ENCODE measurements around the gene FAT2. TPM values are rescaled to one million over a fixed set of nuclear protein-coding genes. Genes with fewer than 3 reads are reported as not detected.

Gene FAT2
- total RNA-seq, 1 donor from 2014 or later: 0.53 TPM

DNA sequence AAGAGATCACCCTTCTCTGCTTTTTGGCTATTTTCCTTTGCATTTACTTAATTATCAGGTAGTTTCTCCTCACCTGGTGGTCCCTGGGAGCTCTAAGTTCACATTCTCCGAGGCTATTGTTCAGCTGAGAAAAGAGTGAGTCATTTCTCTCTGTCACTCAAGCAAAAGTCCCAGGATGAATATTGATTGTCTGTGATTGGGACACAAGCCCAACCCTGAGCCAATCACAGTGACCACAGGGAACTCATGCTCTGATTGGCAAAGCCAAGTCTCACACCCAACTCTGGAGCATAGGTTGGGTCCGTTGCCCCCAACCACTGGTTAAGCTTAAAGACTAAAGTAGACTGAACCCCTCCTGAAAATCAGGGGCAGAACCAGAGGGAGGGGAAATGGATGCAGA is 27.8 kb upstream of the FAT2 start:
- Histone ChIP-seq H3K9me3 (no peaks in the 10 kb centered on the region), H3K36me3 (no peaks in the 10 kb centered on the region), H3K27me3 (ENCODE audit: low read depth) (peaks cover 20% of the 10 kb centered on the region), H3K4me3 (no peak overlapping the region), H3K27ac (no peak overlapping the region), H3K4me1 (no peaks in the 10 kb centered on the region)
- ATAC-seq (no peak), DNase-seq (no peak)
- intact Hi-C loops (cut with DNase I): no loop called here
- TF ChIP-seq, protein P1, sequence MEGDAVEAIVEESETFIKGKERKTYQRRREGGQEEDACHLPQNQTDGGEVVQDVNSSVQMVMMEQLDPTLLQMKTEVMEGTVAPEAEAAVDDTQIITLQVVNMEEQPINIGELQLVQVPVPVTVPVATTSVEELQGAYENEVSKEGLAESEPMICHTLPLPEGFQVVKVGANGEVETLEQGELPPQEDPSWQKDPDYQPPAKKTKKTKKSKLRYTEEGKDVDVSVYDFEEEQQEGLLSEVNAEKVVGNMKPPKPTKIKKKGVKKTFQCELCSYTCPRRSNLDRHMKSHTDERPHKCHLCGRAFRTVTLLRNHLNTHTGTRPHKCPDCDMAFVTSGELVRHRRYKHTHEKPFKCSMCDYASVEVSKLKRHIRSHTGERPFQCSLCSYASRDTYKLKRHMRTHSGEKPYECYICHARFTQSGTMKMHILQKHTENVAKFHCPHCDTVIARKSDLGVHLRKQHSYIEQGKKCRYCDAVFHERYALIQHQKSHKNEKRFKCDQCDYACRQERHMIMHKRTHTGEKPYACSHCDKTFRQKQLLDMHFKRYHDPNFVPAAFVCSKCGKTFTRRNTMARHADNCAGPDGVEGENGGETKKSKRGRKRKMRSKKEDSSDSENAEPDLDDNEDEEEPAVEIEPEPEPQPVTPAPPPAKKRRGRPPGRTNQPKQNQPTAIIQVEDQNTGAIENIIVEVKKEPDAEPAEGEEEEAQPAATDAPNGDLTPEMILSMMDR (IDR thresholded peaks at IDR 0.05): no peak

DNA sequence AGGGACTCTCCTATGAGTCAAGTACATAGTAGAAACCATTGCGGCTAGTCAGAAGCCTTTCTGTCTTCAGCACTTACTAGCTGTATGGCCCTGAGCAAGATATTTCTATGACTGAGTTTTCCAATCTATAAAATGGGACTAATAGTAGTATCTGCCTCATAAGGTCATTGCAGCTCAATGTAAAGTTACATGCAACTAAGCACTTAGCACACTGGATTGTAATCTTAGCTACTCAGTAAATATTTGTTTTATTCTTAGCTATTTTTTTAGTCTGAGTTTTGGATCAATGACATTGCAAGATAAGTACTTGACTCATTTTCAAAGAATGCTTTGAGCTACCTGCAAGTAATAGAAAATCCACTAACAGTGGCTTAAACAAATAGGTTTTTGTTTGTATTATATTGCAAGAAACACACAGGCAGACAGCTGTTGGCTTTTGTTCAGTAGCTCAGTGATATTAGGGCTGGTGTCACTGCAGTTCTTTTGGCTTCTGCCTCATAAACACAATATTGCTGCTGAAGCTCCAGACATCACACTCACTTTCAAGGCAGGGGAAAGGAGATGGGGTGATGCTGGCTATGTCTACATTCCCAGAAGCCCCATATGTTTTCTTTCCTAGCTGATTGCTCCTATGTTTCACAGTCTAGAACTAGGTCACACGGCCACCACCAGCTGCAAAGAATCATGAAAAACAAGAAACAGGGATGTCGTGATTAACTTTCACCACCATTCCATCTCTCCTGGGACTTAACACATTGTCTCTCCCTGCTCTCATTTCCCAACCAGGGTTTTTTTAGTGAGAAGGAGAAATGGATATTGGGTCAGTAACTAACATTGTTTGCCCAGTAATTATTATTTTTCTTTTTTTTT is 26.9 kb upstream of the FAT2 start:
- H3K36me3 ChIP-seq: no peaks in the 10 kb centered on the region
- ATAC-seq (no peak), DNase-seq (no peak)
- H3K4me3 ChIP-seq: no peak overlapping the region
- no peak overlapping the region for H3K27ac ChIP-seq
- intact Hi-C loops (cut with DNase I): no loop called here
- TF ChIP-seq, protein P1 (IDR thresholded peaks at IDR 0.05): no peak
- H3K9me3 ChIP-seq: no peaks in the 10 kb centered on the region
- H3K4me1 ChIP-seq: no peaks in the 10 kb centered on the region
- peaks cover 20% of the 10 kb centered on the region for H3K27me3 ChIP-seq (ENCODE audit: low read depth)

DNA sequence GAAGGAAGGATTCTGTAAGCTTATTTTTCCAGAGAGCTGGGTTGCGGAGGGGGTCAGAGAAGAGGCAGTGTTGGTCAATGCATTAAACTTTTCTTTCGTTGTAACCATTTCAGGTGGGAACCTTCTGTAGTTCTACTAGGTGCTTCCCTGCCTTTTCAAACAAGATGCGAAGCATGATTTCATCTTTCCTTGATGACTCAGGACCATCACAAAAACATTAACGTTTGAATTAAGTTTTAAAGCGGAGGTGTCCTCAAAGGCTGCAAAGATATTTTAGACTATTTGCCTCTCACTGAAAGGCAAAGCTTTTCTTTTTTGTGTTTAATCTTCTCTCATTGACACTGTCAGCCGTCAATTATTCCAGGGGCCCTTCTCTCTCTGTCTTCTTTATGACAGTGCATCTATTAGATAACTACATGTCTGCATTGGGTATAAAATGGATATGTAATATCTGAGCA is 26.3 kb upstream of the FAT2 start:
- no peak overlapping the region for H3K27ac ChIP-seq
- no peaks in the 10 kb centered on the region for H3K9me3 ChIP-seq
- TF ChIP-seq, protein P1 (IDR thresholded peaks at IDR 0.05): no peak
- ATAC-seq (no peak), DNase-seq (no peak)
- intact Hi-C loops (cut with DNase I): no loop called here
- H3K36me3 ChIP-seq: no peaks in the 10 kb centered on the region
- peaks cover 18% of the 10 kb centered on the region for H3K27me3 ChIP-seq (ENCODE audit: low read depth)
- no peaks in the 10 kb centered on the region for H3K4me1 ChIP-seq
- H3K4me3 ChIP-seq: no peak overlapping the region

GRCh38 chr5:151615431-151615830 is 24.3 kb upstream of the FAT2 start:
- TF ChIP-seq, protein P1 (IDR thresholded peaks at IDR 0.05): no peak

GRCh38 chr5:151614565-151614964 is 23.4 kb upstream of the FAT2 start:
- ATAC-seq (no peak), DNase-seq (no peak)
- intact Hi-C loops (cut with DNase I): no loop called here
- TF ChIP-seq, protein P1 (IDR thresholded peaks at IDR 0.05): no peak
- H3K4me3 ChIP-seq: no peak overlapping the region
- H3K9me3 ChIP-seq: no peaks in the 10 kb centered on the region
- peaks cover 12% of the 10 kb centered on the region for H3K27me3 ChIP-seq (ENCODE audit: low read depth)
- H3K27ac ChIP-seq: no peak overlapping the region
- H3K4me1 ChIP-seq: no peaks in the 10 kb centered on the region
- no peaks in the 10 kb centered on the region for H3K36me3 ChIP-seq

More at GRCh38 chr5:151615431-151615830, 24.3 kb upstream of the FAT2 start:
- intact Hi-C loops (cut with DNase I): no loop called here
- Histone ChIP-seq H3K4me1 (no peaks in the 10 kb centered on the region), H3K36me3 (no peaks in the 10 kb centered on the region), H3K4me3 (no peak overlapping the region), H3K27me3 (ENCODE audit: low read depth) (peaks cover 16% of the 10 kb centered on the region), H3K9me3 (no peaks in the 10 kb centered on the region), H3K27ac (no peak overlapping the region)
- DNase-seq: no peak
- no peak for ATAC-seq
